IMR-90 (cell line): ENCODE data around the gene MEPE. TPM values are rescaled to one million over a fixed set of nuclear protein-coding genes. Genes with fewer than 3 reads are reported as not detected.

Source experiments
- ATAC-seq: fragments of 200-7000 bp; cut with Tn5 transposase; 2 replicates; pipeline ENCODE4 v1.9.1; 2020; ENCODE audit warnings: low read depth, mild to moderate bottlenecking, moderate library complexity
- BruUV-seq: library from RNA; stranded (reverse); fragments of 400-500 nt; replicated peaks from 2 replicates; lab custom pipeline; 2021; lab: Mats Ljungman, UMichigan
- CTCF ChIA-PET: fragments of 300-600 bp; formaldehyde crosslinking; extraction: SDS; loops from one replicate; lab custom pipeline; 2021; ENCODE audit warnings: antibody characterized with exemption; lab: Yijun Ruan, JAX
- POLR2A ChIA-PET: fragments of 300-600 bp; sonication (Branson Sonifier 250); formaldehyde crosslinking; loops from one replicate; lab custom pipeline; 2022; ENCODE audit warnings: antibody characterized with exemption; ENCODE audit not compliant: unreplicated experiment; lab: Charles Lee
- DNase-seq: peaks from one replicate; pipeline ENCODE4 v3.0.0; 2013
- H2AFZ ChIP-seq: replicated peaks from 2 replicates; pipeline ENCODE3; 2013; ENCODE audit warnings: low read length, mild to moderate bottlenecking; ENCODE audit not compliant: poor library complexity
- H2AK5ac ChIP-seq: 2 replicates; pipeline ENCODE4 v1.6.1; 2013; ENCODE audit warnings: low read depth, low read length, inconsistent platforms
- H2AK9ac ChIP-seq: replicated peaks from 2 replicates; pipeline ENCODE3; 2013; ENCODE audit warnings: mild to moderate bottlenecking, low read depth, low read length, moderate library complexity; ENCODE audit not compliant: poor library complexity
- H2BK120ac ChIP-seq: 2 replicates; pipeline ENCODE4 v1.6.1; 2013; ENCODE audit warnings: low read depth, low read length, inconsistent platforms
- H2BK15ac ChIP-seq: 3 replicates; pipeline ENCODE4 v1.6.1; 2013; ENCODE audit warnings: low read depth, low read length, inconsistent platforms
- H2BK20ac ChIP-seq: 2 replicates; pipeline ENCODE4 v1.6.1; 2013; ENCODE audit warnings: low read depth, mild to moderate bottlenecking, inconsistent platforms, low read length, moderate library complexity
- H2BK5ac ChIP-seq: 2 replicates; pipeline ENCODE4 v1.6.1; 2013; ENCODE audit warnings: mild to moderate bottlenecking, low read depth, low read length, inconsistent platforms; ENCODE audit not compliant: poor library complexity, severe bottlenecking
- H3K14ac ChIP-seq: replicated peaks from 2 replicates; pipeline ENCODE4 v1.6.1; 2013; ENCODE audit warnings: low read depth, low read length, inconsistent platforms
- H3K18ac ChIP-seq: 2 replicates; pipeline ENCODE4 v1.6.1; 2013; ENCODE audit warnings: low read depth, low read length, control low read depth
- H3K23ac ChIP-seq: 2 replicates; pipeline ENCODE4 v1.6.1; 2013; ENCODE audit warnings: low read depth, low read length, inconsistent platforms
- H3K27ac ChIP-seq: 2 replicates; pipeline ENCODE4 v1.5.1; 2013; ENCODE audit warnings: mild to moderate bottlenecking, control low read depth, low read length; ENCODE audit not compliant: insufficient read depth
- H3K27me3 ChIP-seq: 2 replicates; pipeline ENCODE4 v1.6.1; 2013; ENCODE audit warnings: low read length; ENCODE audit not compliant: control insufficient read depth, insufficient read depth
- H3K36me3 ChIP-seq: 2 replicates; pipeline ENCODE4 v1.6.1; 2013; ENCODE audit warnings: low read length, mixed read lengths; ENCODE audit not compliant: control insufficient read depth, insufficient read depth
- H3K4ac ChIP-seq: 2 replicates; pipeline ENCODE4 v1.6.1; 2013; ENCODE audit warnings: low read depth, low read length, inconsistent platforms
- H3K4me1 ChIP-seq: 2 replicates; pipeline ENCODE4 v1.6.1; 2013; ENCODE audit warnings: low read length, mixed read lengths; ENCODE audit not compliant: control insufficient read depth, insufficient read depth
- H3K4me2 ChIP-seq: 2 replicates; pipeline ENCODE4 v1.6.1; 2013; ENCODE audit warnings: low read depth, mild to moderate bottlenecking, control low read depth, low read length, moderate library complexity
- H3K4me3 ChIP-seq: 2 replicates; pipeline ENCODE4 v1.5.1; 2013; ENCODE audit warnings: low read depth, mild to moderate bottlenecking, control low read depth, low read length, moderate library complexity; ENCODE audit not compliant: insufficient read depth
- H3K56ac ChIP-seq: 2 replicates; pipeline ENCODE4 v1.6.1; 2013; ENCODE audit warnings: low read length, inconsistent platforms; ENCODE audit not compliant: insufficient read depth; ENCODE audit errors: extremely low read depth
- H3K79me1 ChIP-seq, 2 experiments: 2 replicates each; pipeline ENCODE4 v1.6.1; 2013; ENCODE audit warnings: low read length in 2 of 2, inconsistent platforms in 1 of 2, low read depth in 1 of 2
- H3K9ac ChIP-seq: 2 replicates; pipeline ENCODE4 v1.6.1; 2013; ENCODE audit warnings: low read depth, low read length, control low read depth
- H3K9me1 ChIP-seq: 2 replicates; pipeline ENCODE4 v1.6.1; 2013; ENCODE audit warnings: low read length, inconsistent platforms; ENCODE audit not compliant: insufficient read depth
- H3K9me3 ChIP-seq: 2 replicates; pipeline ENCODE4 v1.6.1; 2013; ENCODE audit warnings: low read length; ENCODE audit not compliant: control insufficient read depth, insufficient read depth
- H4K20me1 ChIP-seq: 2 replicates; pipeline ENCODE4 v1.6.1; 2013; ENCODE audit warnings: low read length, inconsistent platforms; ENCODE audit not compliant: insufficient read depth
- H4K5ac ChIP-seq: 2 replicates; pipeline ENCODE4 v1.6.1; 2013; ENCODE audit warnings: mild to moderate bottlenecking, low read depth, low read length, control low read depth
- H4K8ac ChIP-seq, 2 experiments: 2 replicates each; pipeline ENCODE4 v1.6.1; 2013; ENCODE audit warnings: low read depth in 2 of 2, low read length in 2 of 2, control low read depth in 1 of 2, inconsistent platforms in 1 of 2
- H4K91ac ChIP-seq: 2 replicates; pipeline ENCODE4 v1.6.1; 2013; ENCODE audit warnings: low read depth, low read length, inconsistent platforms; ENCODE audit not compliant: insufficient read depth
- MAFK ChIP-seq: IDR thresholded peaks from 2 replicates; pipeline ENCODE4 v1.6.1; 2012; ENCODE audit warnings: low read depth, low read length, improper control_type of control experiment
- MXI1 ChIP-seq: IDR thresholded peaks from 2 replicates; pipeline ENCODE4 v1.6.1; 2012; ENCODE audit warnings: low read depth, mild to moderate bottlenecking, low read length, moderate library complexity, borderline replicate concordance
- RCOR1 ChIP-seq: IDR thresholded peaks from 2 replicates; pipeline ENCODE4 v1.6.1; 2012; ENCODE audit warnings: mild to moderate bottlenecking, low read length, improper control_type of control experiment; ENCODE audit not compliant: insufficient replicate concordance
- SMC3 ChIP-seq: fragments of 150-350 bp; IDR thresholded peaks from 2 replicates; pipeline ENCODE4 v1.6.1; 2016; ENCODE audit warnings: low read depth, mild to moderate bottlenecking, antibody characterized with exemption, low read length, moderate library complexity
- WGBS, 2 experiments: methylation state at CpG; one replicate each; pipeline versions ENCODE4 v1.1.5 to v1.1.7; 2013; ENCODE audit warnings: missing lambda C conversion rate in 2 of 2; ENCODE audit not compliant: insufficient read length in 1 of 2; ENCODE audit errors: extremely low coverage in 2 of 2; 5-methylcytosine and 5-hydroxymethylcytosine counted together
- dilution Hi-C: fragments of 300-500 bp; cut with HindIII; formaldehyde crosslinking; loops from one replicate; pipeline ENCODE4 v1.14.3; 2018; ENCODE audit warnings: low sequenced_read_pairs; ENCODE audit not compliant: unreplicated experiment
- in situ Hi-C: fragments of 300-500 bp; cut with MboI; formaldehyde crosslinking; loops from 3 replicates; pipeline ENCODE4 v1.14.3; 2019; ENCODE audit warnings: low sequenced_read_pairs, inconsistent platforms, mixed read lengths
- intact Hi-C: fragments of 100-400 bp; cut with micrococcal nuclease; formaldehyde crosslinking; loops from 2 replicates; pipeline ENCODE4 v1.10.0; 2022
- polyA plus RNA-seq, 3 experiments: library from polyadenylated mRNA; depleted of rRNA; stranded (reverse); fragments of >200 nt; gene quantifications; 2 replicates each; pipeline ENCODE4 v1.2.3, GENCODE V29; 2012; ENCODE audit warnings: low replicate concordance in 1 of 3
- total RNA-seq: library from RNA; depleted of rRNA; stranded (reverse); fragments of >200 nt; gene quantifications from 2 replicates; pipeline ENCODE4 v1.2.3, GENCODE V29; 2012

Gene MEPE
- total and polyA plus RNA-seq, 2 of the 4 experiments (the other 2 are of a cell fraction) = not detected

- no peak overlapping the region for H3K23ac ChIP-seq
- H2BK15ac ChIP-seq = no peak overlapping the region
- no TSS peak for BruUV-seq
- no peaks in the 10 kb centered on the region for H3K27me3 ChIP-seq
- no peaks in the 10 kb centered on the region for H3K4me1 ChIP-seq
- no peak overlapping the region for H3K14ac ChIP-seq
- ATAC-seq (no peak), DNase-seq (no peak)
- no peak overlapping the region for H3K56ac ChIP-seq
- no peak overlapping the region for H2AFZ ChIP-seq
- intact Hi-C loops = no loop called here
- no peaks in the 10 kb centered on the region for H3K9me3 ChIP-seq
- no peak overlapping the region for H2AK5ac ChIP-seq
- WGBS, 2 experiments = no CpG with 5 or more reads among the region's 1 CpG
- H3K36me3 ChIP-seq = no peaks in the 10 kb centered on the region
- H3K9ac ChIP-seq = no peak overlapping the region
- H3K79me1 ChIP-seq = no peaks in the 10 kb centered on the region
- no peak overlapping the region for H3K27ac ChIP-seq
- no peaks in the 10 kb centered on the region for H4K20me1 ChIP-seq
- no peak overlapping the region for H4K5ac ChIP-seq
- dilution Hi-C loops = no loop called here
- no peak overlapping the region for H4K91ac ChIP-seq
- H3K9me1 ChIP-seq = no peaks in the 10 kb centered on the region
- ChIA-PET POLR2A (no interaction called here), CTCF (no interaction called here)
- H4K8ac ChIP-seq = no peak overlapping the region
- no peak overlapping the region for H3K4me3 ChIP-seq
- H3K18ac ChIP-seq = no peak overlapping the region
- H3K4me2 ChIP-seq = no peak overlapping the region
- H2BK20ac ChIP-seq = no peak overlapping the region
- in situ Hi-C loops = no loop called here
- H3K4ac ChIP-seq = no peak overlapping the region
- H2AK9ac ChIP-seq = no peak overlapping the region
- TF ChIP-seq MXI1 (no peak), RCOR1 (no peak), SMC3 (no peak), MAFK (no peak)
- H2BK5ac ChIP-seq = no peak overlapping the region
- H2BK120ac ChIP-seq = no peak overlapping the region
These were observed 48.3 kb downstream of the MEPE start for GRCh38 chr4:87881115-87881514.
